OCI-LY7 (cell line): ENCODE results near the gene BTBD9.

ENCODE experiments used
- CTCF ChIP-seq: fragments of 200-600 bp; sonication (generic); conservative IDR thresholded peaks from 2 replicates; pipeline ENCODE4 v1.5.1; 2014; ENCODE audit warnings: mild to moderate bottlenecking, antibody characterized with exemption, low read length, moderate library complexity, mixed read lengths
- EZH2phosphoT487 ChIP-seq: fragments of 200-600 bp; sonication (generic); IDR thresholded peaks from 2 replicates; pipeline ENCODE4 v1.6.1; 2018; ENCODE audit warnings: low read depth, borderline replicate concordance, mild to moderate bottlenecking, mixed run types, antibody characterized with exemption, low read length, moderate library complexity, mixed read lengths

GRCh38 chr6:38310061-38310460, 329.7 kb downstream of the BTBD9 start:
- TF ChIP-seq CTCF: no peak
- TF ChIP-seq EZH2phosphoT487: no peak
